DND-41 (cell line): ENCODE results near the gene SLC6A7.

Experiments used
- ATAC-seq: fragments of 200-7000 bp; cut with Tn5 transposase; 3 replicates; pipeline ENCODE4 v1.9.1; 2021; ENCODE audit warnings: low read depth; ENCODE audit not compliant: insufficient read depth
- DNase-seq: peaks from one replicate; pipeline ENCODE4 v3.0.0-alpha.2; 2020
- H2AFZ ChIP-seq: 2 replicates; pipeline ENCODE4 v1.6.0; 2012; ENCODE audit warnings: low read depth, low read length
- H3K27ac ChIP-seq: 2 replicates; pipeline ENCODE4 v1.5.1; 2012; ENCODE audit warnings: low read length, inconsistent platforms
- H3K27me3 ChIP-seq: fragments of 200-600 bp; sonication (generic); 2 replicates; pipeline ENCODE4 v1.6.0; 2012; ENCODE audit warnings: low read length, mild to moderate bottlenecking, inconsistent platforms; ENCODE audit not compliant: insufficient read depth, poor library complexity
- H3K36me3 ChIP-seq: 2 replicates; pipeline ENCODE4 v1.5.1; 2012; ENCODE audit warnings: low read length, inconsistent platforms; ENCODE audit not compliant: insufficient read depth
- H3K4me1 ChIP-seq: 2 replicates; pipeline ENCODE4 v1.5.1; 2012; ENCODE audit warnings: mild to moderate bottlenecking, low read length; ENCODE audit not compliant: insufficient read depth
- H3K4me2 ChIP-seq: 2 replicates; pipeline ENCODE4 v1.6.0; 2012; ENCODE audit warnings: mild to moderate bottlenecking, moderate library complexity, low read length, inconsistent platforms; ENCODE audit not compliant: insufficient read depth
- H3K4me3 ChIP-seq, 2 experiments: fragments of 200-600 bp in 1 of 2; shearing (Covaris generic) in 1 of 2; 2 replicates each; pipeline ENCODE4 v1.5.1; 2012 to 2016; ENCODE audit warnings: inconsistent platforms in 2 of 2, low read length in 2 of 2, mild to moderate bottlenecking in 2 of 2, low read depth in 1 of 2, moderate library complexity in 1 of 2
- H3K79me2 ChIP-seq: 2 replicates; pipeline ENCODE4 v1.6.0; 2012; ENCODE audit warnings: low read length, inconsistent platforms; ENCODE audit not compliant: insufficient read depth
- H3K9ac ChIP-seq: 2 replicates; pipeline ENCODE4 v1.6.0; 2012; ENCODE audit warnings: low read depth, mild to moderate bottlenecking, inconsistent platforms, low read length, moderate library complexity
- H3K9me3 ChIP-seq: 2 replicates; pipeline ENCODE4 v1.5.1; 2012; ENCODE audit warnings: low read length, moderate library complexity, mild to moderate bottlenecking, inconsistent platforms; ENCODE audit not compliant: insufficient read depth, severe bottlenecking
- H4K20me1 ChIP-seq: 2 replicates; pipeline ENCODE4 v1.6.0; 2012; ENCODE audit warnings: low read length; ENCODE audit not compliant: insufficient read depth
- CTCF ChIP-seq: IDR thresholded peaks from 2 replicates; pipeline ENCODE4 v1.5.1; 2012; ENCODE audit warnings: borderline replicate concordance, low read length, moderate library complexity, mild to moderate bottlenecking; ENCODE audit not compliant: poor library complexity, severe bottlenecking; ENCODE audit errors: extremely low read depth
- EZH2 ChIP-seq: IDR thresholded peaks from 3 replicates; pipeline ENCODE4 v1.6.1; 2012; ENCODE audit warnings: borderline replicate concordance, low read depth, mild to moderate bottlenecking, moderate library complexity, low read length, inconsistent platforms; ENCODE audit not compliant: severe bottlenecking

The SLC6A7 gene

GRCh38 chr5:150166650-150167511, 23.0 kb upstream of the SLC6A7 start, which contains the start of gene CDX1:
Gene CDX1, plus strand, starts transcription at chr5:150166778. Its CDS starts 99 bp downstream, at chr5:150166877.
- no peak for ATAC-seq
- Histone ChIP-seq H3K4me2 (no peak within 1 kb of the TSS), H3K36me3 (no peaks in the 10 kb centered on the region), H2AFZ (no peak within 1 kb of the TSS), H3K79me2 (no peaks in the 10 kb centered on the region), H3K9me3 (no peaks in the 10 kb centered on the region), H3K9ac (no peak within 1 kb of the TSS), H3K27me3 (peaks cover 8% of the 10 kb centered on the region), H3K4me3 (no peak within 1 kb of the TSS), H3K27ac (no peak within 1 kb of the TSS), H4K20me1 (peaks cover 3% of the 10 kb centered on the region; the same call in 1 of the 2 replicates), H3K4me1 (peaks cover 5% of the 10 kb centered on the region)
- no peak for DNase-seq
- TF ChIP-seq EZH2 (no peak), CTCF (no peak)

DNA sequence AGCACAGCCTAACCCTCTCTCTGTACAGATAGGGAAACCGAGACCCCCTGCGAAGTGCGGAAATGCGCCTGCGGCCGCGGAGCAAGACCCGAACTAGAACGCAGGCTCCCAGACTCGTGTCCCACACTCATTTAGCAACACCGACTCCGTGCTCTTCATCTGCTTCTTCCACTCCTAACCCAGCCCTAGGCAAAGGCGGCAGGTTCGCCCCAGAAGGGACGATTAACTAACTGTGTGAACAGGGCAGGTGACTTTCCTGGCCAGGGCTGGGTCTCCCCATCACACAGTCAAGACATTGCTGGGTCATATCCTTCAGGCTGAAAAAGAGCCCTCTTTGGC, 22.4 kb upstream of the SLC6A7 start:
- H3K9ac ChIP-seq, result no peak overlapping the region

GRCh38 chr5:150167908-150168307, 22.0 kb upstream of the SLC6A7 start:
- TF ChIP-seq CTCF (peak; percentile 33), EZH2 (no peak)
- no peak overlapping the region for H3K4me3 ChIP-seq
- ATAC-seq, result no peak

More for the DNA sequence above, 22.4 kb upstream of the SLC6A7 start:
- DNase-seq (no peak), ATAC-seq (no peak)
- Histone ChIP-seq H2AFZ (no peak overlapping the region), H3K27ac (no peak overlapping the region), H3K9me3 (no peaks in the 10 kb centered on the region), H3K4me1 (no peaks in the 10 kb centered on the region), H3K36me3 (no peaks in the 10 kb centered on the region), H3K79me2 (no peaks in the 10 kb centered on the region), H3K4me2 (no peak overlapping the region), H3K4me3 (no peak overlapping the region), H4K20me1 (peaks cover 3% of the 10 kb centered on the region; the same call in 1 of the 2 replicates), H3K27me3 (peaks cover 8% of the 10 kb centered on the region)
- TF ChIP-seq EZH2, result no peak
- TF ChIP-seq CTCF, result no peak

More at GRCh38 chr5:150167908-150168307, 22.0 kb upstream of the SLC6A7 start:
- H2AFZ ChIP-seq, result no peak overlapping the region
- H3K9me3 ChIP-seq, result no peaks in the 10 kb centered on the region
- DNase-seq, result no peak
- H3K4me2 ChIP-seq, result no peak overlapping the region
- H3K36me3 ChIP-seq, result no peaks in the 10 kb centered on the region
- H3K27me3 ChIP-seq, result peaks cover 8% of the 10 kb centered on the region
- H3K79me2 ChIP-seq, result no peaks in the 10 kb centered on the region
- peaks cover 3% of the 10 kb centered on the region; the same call in 1 of the 2 replicates for H4K20me1 ChIP-seq
- no peaks in the 10 kb centered on the region for H3K4me1 ChIP-seq
- no peak overlapping the region for H3K9ac ChIP-seq
- no peak overlapping the region for H3K27ac ChIP-seq
